MCF 10A (cell line): ENCODE measurements around the gene PRSS56. TPM values are rescaled to one million over a fixed set of nuclear protein-coding genes. Genes with fewer than 3 reads are reported as not detected.
A peak's percentile ranks its signal among the peaks of the same experiment; 100 is the strongest.

Source experiments
- BruUV-seq: library from RNA; stranded (reverse); fragments of 400-500 nt; replicated peaks from 2 replicates; lab custom pipeline; 2021; lab: Mats Ljungman, UMichigan
- CTCF ChIA-PET: fragments of 300-600 bp; sonication (Branson Sonifier 250); formaldehyde crosslinking; extraction: SDS; loops from one replicate; lab custom pipeline; 2021; ENCODE audit warnings: antibody characterized with exemption, inconsistent platforms; lab: Yijun Ruan, JAX
- POLR2A ChIA-PET: fragments of 300-600, 350-650 bp; sonication (Branson Sonifier 250); formaldehyde crosslinking; extraction: SDS; loops from one replicate; lab custom pipeline; 2020; ENCODE audit warnings: antibody characterized with exemption, inconsistent platforms; lab: Yijun Ruan, JAX
- DNase-seq: peaks from one replicate; pipeline ENCODE4 v3.0.0-alpha.2; 2018; ENCODE audit not compliant: unreplicated experiment
- H3K27ac Mint-ChIP-seq: one replicate; pipeline ENCODE4 v1.8.0; 2022; ENCODE audit warnings: mild to moderate bottlenecking, low read depth, mixed read lengths; ENCODE audit not compliant: unreplicated experiment
- H3K27me3 Mint-ChIP-seq: one replicate; pipeline ENCODE4 v1.8.0; 2022; ENCODE audit warnings: mixed read lengths; ENCODE audit not compliant: insufficient read depth, unreplicated experiment
- H3K36me3 Mint-ChIP-seq: one replicate; pipeline ENCODE4 v1.8.0; 2022; ENCODE audit warnings: mild to moderate bottlenecking, moderate library complexity, mixed read lengths; ENCODE audit not compliant: insufficient read depth, unreplicated experiment
- H3K4me1 Mint-ChIP-seq: one replicate; pipeline ENCODE4 v1.8.0; 2022; ENCODE audit warnings: mixed read lengths; ENCODE audit not compliant: insufficient read depth, unreplicated experiment
- H3K4me3 Mint-ChIP-seq: one replicate; pipeline ENCODE4 v1.8.0; 2022; ENCODE audit warnings: mild to moderate bottlenecking, moderate library complexity, mixed read lengths; ENCODE audit not compliant: unreplicated experiment
- H3K9me3 Mint-ChIP-seq: one replicate; pipeline ENCODE4 v1.8.0; 2022; ENCODE audit warnings: mixed read lengths; ENCODE audit not compliant: unreplicated experiment
- CTCF ChIP-seq: fragments of 200-600 bp; IDR thresholded peaks from one replicate; pipeline ENCODE4 v1.8.0; 2022; ENCODE audit warnings: antibody characterized with exemption, mild to moderate bottlenecking; ENCODE audit not compliant: unreplicated experiment
- intact Hi-C: fragments of 100-400 bp; cut with micrococcal nuclease; formaldehyde crosslinking; loops from 2 replicates; pipeline ENCODE4 v1.14.1; 2022
- total RNA-seq: library from RNA; stranded (reverse); gene quantifications from 2 replicates; pipeline ENCODE4 v1.2.3, GENCODE V29; 2022

The PRSS56 gene
- total RNA-seq, 1 experiment from 2014 or later: not detected

- H3K36me3 Mint-ChIP-seq: no peaks in the 10 kb centered on the region
- no peak overlapping the region for H3K4me3 Mint-ChIP-seq
- peaks cover 41% of the 10 kb centered on the region for H3K27me3 Mint-ChIP-seq
- BruUV-seq: no TSS peak
- no peak overlapping the region for H3K27ac Mint-ChIP-seq
- no peak for DNase-seq
- ChIA-PET POLR2A (no interaction called here), CTCF (no interaction called here)
- H3K4me1 Mint-ChIP-seq: no peaks in the 10 kb centered on the region
- no peak for TF ChIP-seq CTCF
- intact Hi-C loops: no loop called here
- H3K9me3 Mint-ChIP-seq: no peaks in the 10 kb centered on the region
Measured at GRCh38 chr2:232501794-232502390, 18.3 kb upstream of the PRSS56 start.

- DNase-seq: no peak
- intact Hi-C loops: no loop called here
- Mint-ChIP-seq H3K36me3 (no peaks in the 10 kb centered on the region), H3K9me3 (no peaks in the 10 kb centered on the region), H3K27ac (no peak overlapping the region), H3K4me1 (no peaks in the 10 kb centered on the region), H3K27me3 (peaks cover 41% of the 10 kb centered on the region), H3K4me3 (peak overlapping the region; percentile 59)
- BruUV-seq: no TSS peak
- ChIA-PET POLR2A (no interaction called here), CTCF (no interaction called here)
- no peak for TF ChIP-seq CTCF
Measured at GRCh38 chr2:232502511-232502910, 17.7 kb upstream of the PRSS56 start.

GRCh38 chr2:232502911-232503808 is 17.0 kb upstream of the PRSS56 start:
- no TSS peak for BruUV-seq
- Mint-ChIP-seq H3K4me1 (no peaks in the 10 kb centered on the region), H3K27me3 (peaks cover 39% of the 10 kb centered on the region), H3K27ac (no peak overlapping the region), H3K9me3 (no peaks in the 10 kb centered on the region), H3K36me3 (no peaks in the 10 kb centered on the region), H3K4me3 (peak overlapping the region; percentile 59)
- intact Hi-C loops: no loop called here
- CTCF ChIA-PET: no interaction called here
- TF ChIP-seq CTCF: no peak
- DNase-seq: peak; percentile 44
- POLR2A ChIA-PET: interaction anchor here (0.7 kb wide), 1 partner anchor 1369 kb away, joined by 4 read pairs; no protein-coding TSS in a partner anchor

- Mint-ChIP-seq H3K27ac (no peak overlapping the region), H3K4me3 (peak overlapping the region; percentile 59), H3K4me1 (no peaks in the 10 kb centered on the region), H3K36me3 (no peaks in the 10 kb centered on the region), H3K9me3 (no peaks in the 10 kb centered on the region), H3K27me3 (peaks cover 32% of the 10 kb centered on the region)
- ChIA-PET CTCF (interaction anchor here (0.5 kb wide), 1 partner anchor 212 kb away, joined by 5 read pairs; no protein-coding TSS in a partner anchor), POLR2A (interaction anchor here (0.7 kb wide), 1 partner anchor 1370 kb away, joined by 4 read pairs; no protein-coding TSS in a partner anchor)
- no TSS peak for BruUV-seq
- intact Hi-C loops: no loop called here
- no peak for DNase-seq
- TF ChIP-seq CTCF: no peak
Measured at GRCh38 chr2:232503809-232504323, 16.3 kb upstream of the PRSS56 start.
